PFSK-1 (cell line): ENCODE measurements around the gene MATN1.

Source experiments
- FOXP2 ChIP-seq: optimal IDR thresholded peaks from 2 replicates; pipeline ENCODE3; 2011; ENCODE audit warnings: borderline replicate concordance, control low read depth, inconsistent platforms; ENCODE audit not compliant: insufficient read depth; ENCODE audit errors: extremely low read length, extremely low read depth
- POLR2AphosphoS5 ChIP-seq: IDR thresholded peaks from 2 replicates; pipeline ENCODE4 v1.6.1; 2012; ENCODE audit warnings: low read depth, mild to moderate bottlenecking, control low read depth, low read length, moderate library complexity
- REST ChIP-seq, 2 experiments: IDR thresholded peaks; 2 replicates each; pipeline versions ENCODE4 v1.6.1 to v1.8.0; 2011 to 2012; ENCODE audit warnings: low read depth in 2 of 2, low read length in 2 of 2, control low read depth in 1 of 2, inconsistent platforms in 1 of 2, mild to moderate bottlenecking in 1 of 2, moderate library complexity in 1 of 2; ENCODE audit not compliant: insufficient read depth in 1 of 2
- SIN3A ChIP-seq: IDR thresholded peaks from 2 replicates; pipeline ENCODE4 v1.6.1; 2012; ENCODE audit warnings: mild to moderate bottlenecking, low read length, moderate library complexity, borderline replicate concordance; ENCODE audit not compliant: insufficient read depth
- TAF1 ChIP-seq: IDR thresholded peaks from 2 replicates; pipeline ENCODE4 v1.6.1; 2012; ENCODE audit warnings: low read length, control low read depth, borderline replicate concordance; ENCODE audit not compliant: insufficient read depth

MATN1 gene

GRCh38 chr1:30768159-30768829 is 44.9 kb upstream of the MATN1 start:
- TF ChIP-seq TAF1 (no peak), FOXP2 (no peak), POLR2AphosphoS5 (no peak), REST (IDR thresholded peaks at IDR 0.05; ENCODE audit: insufficient read depth in 1 of 2, low read depth in 2 of 2, low read length in 2 of 2) (no peak), SIN3A (no peak)

- no peak for TF ChIP-seq SIN3A
- no peak for TF ChIP-seq REST (IDR thresholded peaks at IDR 0.05; ENCODE audit: insufficient read depth in 1 of 2, low read depth in 2 of 2, low read length in 2 of 2)
- no peak for TF ChIP-seq TAF1
- no peak for TF ChIP-seq POLR2AphosphoS5
- no peak for TF ChIP-seq FOXP2
Observed at GRCh38 chr1:30765556-30766434, 42.4 kb upstream of the MATN1 start.

- TF ChIP-seq REST (IDR thresholded peaks at IDR 0.05; ENCODE audit: insufficient read depth in 1 of 2, low read depth in 2 of 2, low read length in 2 of 2), result no peak
- TF ChIP-seq TAF1, result no peak
- no peak for TF ChIP-seq FOXP2
Observed at GRCh38 chr1:30764939-30765555, 41.7 kb upstream of the MATN1 start.

GRCh38 chr1:30764396-30764795 is 41.0 kb upstream of the MATN1 start:
- TF ChIP-seq TAF1 (no peak), FOXP2 (no peak), POLR2AphosphoS5 (no peak), REST (IDR thresholded peaks at IDR 0.05; ENCODE audit: insufficient read depth in 1 of 2, low read depth in 2 of 2, low read length in 2 of 2) (no peak), SIN3A (no peak)
